ENCODE measurements around the gene CENPK. TPM values are rescaled to one million over a fixed set of nuclear protein-coding genes. Genes with fewer than 3 reads are reported as not detected.

Gene CENPK
- polyA plus RNA-seq, 1 donor (not counting 4 experiments of a cell fraction or from before 2014, with no cell fraction given) = 15.4 TPM

DNA sequence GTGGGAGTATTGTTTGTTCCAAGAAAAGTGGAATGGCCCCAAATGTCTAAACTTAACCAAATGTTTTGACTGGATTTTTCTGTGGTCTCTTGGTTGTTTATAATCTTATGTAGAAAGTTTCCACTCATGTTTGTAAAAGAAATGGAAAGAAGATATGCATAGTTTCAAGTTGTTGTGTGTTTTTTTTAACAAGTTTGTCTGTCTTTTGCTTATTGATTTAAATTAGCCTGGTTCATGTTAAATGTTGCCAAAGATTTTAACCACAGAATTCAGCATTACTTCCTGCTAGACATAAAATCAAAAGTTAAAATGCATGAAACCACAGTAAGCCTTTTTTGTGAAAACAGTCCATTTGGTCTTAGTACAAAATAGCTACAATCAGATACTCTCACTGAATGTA is 14.2 kb upstream of the CENPK start:
- Histone ChIP-seq H3K27ac (ENCODE audit: control insufficient read depth, insufficient read depth, low read length) (no peak overlapping the region), H3K36me3 (ENCODE audit: control insufficient read depth in 2 of 2, extremely low read depth in 1 of 2, insufficient read depth in 2 of 2, low read length in 2 of 2) (peaks cover 9 to 10% of the 10 kb centered on the region in 2 experiments), H3K9me1 (ENCODE audit: control insufficient read depth, extremely low read depth, insufficient read depth, low read length) (no peaks in the 10 kb centered on the region), H3K4me2 (ENCODE audit: control insufficient read depth, extremely low read depth, insufficient read depth, low read depth, low read length) (no peak overlapping the region), H3K9ac (ENCODE audit: control insufficient read depth, extremely low read depth, insufficient read depth, low read length) (no peak overlapping the region), H3K4me3 (ENCODE audit: control insufficient read depth in 2 of 3, extremely low read depth in 1 of 3, insufficient read depth in 2 of 3, low read depth in 1 of 3, low read length in 3 of 3) (no peak overlapping the region), H3K4me1 (ENCODE audit: control insufficient read depth, extremely low read depth, insufficient read depth, low read length) (no peaks in the 10 kb centered on the region), H3K9me3 (ENCODE audit: control insufficient read depth, low read depth, low read length) (no peaks in the 10 kb centered on the region), H2AFZ (ENCODE audit: control insufficient read depth, low read length) (no peak overlapping the region), H4K20me1 (ENCODE audit: control insufficient read depth, extremely low read depth, insufficient read depth, low read length) (no peaks in the 10 kb centered on the region), H3K79me2 (ENCODE audit: control insufficient read depth, insufficient read depth, low read length) (no peaks in the 10 kb centered on the region), H3K27me3 (ENCODE audit: control insufficient read depth, extremely low read depth, insufficient read depth, low read length) (no peaks in the 10 kb centered on the region)
- FAIRE-seq (no peak), DNase-seq (ENCODE audit: low read depth, low spot score) (no peak)
- no peak for TF ChIP-seq EZH2 (IDR thresholded peaks at IDR 0.05; ENCODE audit: low read length)
- TF ChIP-seq, protein P1, sequence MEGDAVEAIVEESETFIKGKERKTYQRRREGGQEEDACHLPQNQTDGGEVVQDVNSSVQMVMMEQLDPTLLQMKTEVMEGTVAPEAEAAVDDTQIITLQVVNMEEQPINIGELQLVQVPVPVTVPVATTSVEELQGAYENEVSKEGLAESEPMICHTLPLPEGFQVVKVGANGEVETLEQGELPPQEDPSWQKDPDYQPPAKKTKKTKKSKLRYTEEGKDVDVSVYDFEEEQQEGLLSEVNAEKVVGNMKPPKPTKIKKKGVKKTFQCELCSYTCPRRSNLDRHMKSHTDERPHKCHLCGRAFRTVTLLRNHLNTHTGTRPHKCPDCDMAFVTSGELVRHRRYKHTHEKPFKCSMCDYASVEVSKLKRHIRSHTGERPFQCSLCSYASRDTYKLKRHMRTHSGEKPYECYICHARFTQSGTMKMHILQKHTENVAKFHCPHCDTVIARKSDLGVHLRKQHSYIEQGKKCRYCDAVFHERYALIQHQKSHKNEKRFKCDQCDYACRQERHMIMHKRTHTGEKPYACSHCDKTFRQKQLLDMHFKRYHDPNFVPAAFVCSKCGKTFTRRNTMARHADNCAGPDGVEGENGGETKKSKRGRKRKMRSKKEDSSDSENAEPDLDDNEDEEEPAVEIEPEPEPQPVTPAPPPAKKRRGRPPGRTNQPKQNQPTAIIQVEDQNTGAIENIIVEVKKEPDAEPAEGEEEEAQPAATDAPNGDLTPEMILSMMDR (optimal IDR thresholded peaks at IDR 0.05 in 1 of 3, IDR thresholded peaks at IDR 0.05 in 1 of 3, conservative IDR thresholded peaks at IDR 0.05 in 1 of 3; ENCODE audit: extremely low read depth in 1 of 3, insufficient read depth in 2 of 3, low read length in 3 of 3) = no peak
- dilution Hi-C loops (cut with MboI; ENCODE audit: extremely low pct_ligation_motif_present, low sequenced_read_pairs) = no loop called here

DNA sequence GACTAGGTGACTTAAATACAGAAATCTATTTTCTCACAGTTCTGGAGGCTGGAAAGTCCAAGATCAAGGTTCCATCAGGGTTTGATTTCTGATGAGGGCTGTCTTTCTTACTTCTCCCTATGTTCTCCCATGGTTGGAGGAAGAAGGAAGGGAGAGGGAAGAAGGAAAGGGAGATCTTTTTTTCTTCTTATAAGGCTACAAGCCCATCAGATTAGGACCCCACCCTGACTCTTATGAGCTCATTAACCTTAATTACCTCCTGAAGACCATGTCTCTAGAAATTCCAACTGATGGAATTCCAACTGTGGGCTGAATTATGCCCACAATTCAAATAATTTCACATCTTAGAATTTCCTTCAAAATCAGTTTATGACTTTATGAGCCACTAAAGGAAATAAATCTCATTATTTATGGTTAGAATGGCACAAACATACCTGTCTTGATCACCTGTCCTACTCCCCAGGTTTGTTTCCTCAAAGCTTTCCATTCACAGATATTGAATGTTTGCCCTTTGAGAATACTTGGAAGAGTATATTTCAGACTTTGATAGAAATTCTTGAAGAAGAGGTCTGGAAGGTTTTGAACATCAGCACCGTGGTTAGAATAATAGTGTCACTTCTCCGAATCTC is 7.7 kb upstream of the CENPK start:
- Histone ChIP-seq H3K36me3 (ENCODE audit: control insufficient read depth in 2 of 2, extremely low read depth in 1 of 2, insufficient read depth in 2 of 2, low read length in 2 of 2) (peaks cover 8 to 10% of the 10 kb centered on the region in 2 experiments), H3K9ac (ENCODE audit: control insufficient read depth, extremely low read depth, insufficient read depth, low read length) (no peak overlapping the region), H3K4me3 (ENCODE audit: control insufficient read depth in 2 of 3, extremely low read depth in 1 of 3, insufficient read depth in 2 of 3, low read depth in 1 of 3, low read length in 3 of 3) (no peak overlapping the region), H4K20me1 (ENCODE audit: control insufficient read depth, extremely low read depth, insufficient read depth, low read length) (no peaks in the 10 kb centered on the region), H3K9me1 (ENCODE audit: control insufficient read depth, extremely low read depth, insufficient read depth, low read length) (no peaks in the 10 kb centered on the region), H2AFZ (ENCODE audit: control insufficient read depth, low read length) (no peak overlapping the region), H3K27me3 (ENCODE audit: control insufficient read depth, extremely low read depth, insufficient read depth, low read length) (no peaks in the 10 kb centered on the region), H3K27ac (ENCODE audit: control insufficient read depth, insufficient read depth, low read length) (no peak overlapping the region), H3K9me3 (ENCODE audit: control insufficient read depth, low read depth, low read length) (no peaks in the 10 kb centered on the region), H3K4me2 (ENCODE audit: control insufficient read depth, extremely low read depth, insufficient read depth, low read depth, low read length) (no peak overlapping the region), H3K79me2 (ENCODE audit: control insufficient read depth, insufficient read depth, low read length) (peaks cover 10% of the 10 kb centered on the region), H3K4me1 (ENCODE audit: control insufficient read depth, extremely low read depth, insufficient read depth, low read length) (no peaks in the 10 kb centered on the region)
- DNase-seq (ENCODE audit: low read depth, low spot score) (no peak), FAIRE-seq (no peak)
- no peak for TF ChIP-seq EZH2 (IDR thresholded peaks at IDR 0.05; ENCODE audit: low read length)
- TF ChIP-seq, protein P1 (optimal IDR thresholded peaks at IDR 0.05 in 1 of 3, IDR thresholded peaks at IDR 0.05 in 1 of 3, conservative IDR thresholded peaks at IDR 0.05 in 1 of 3; ENCODE audit: extremely low read depth in 1 of 3, insufficient read depth in 2 of 3, low read length in 3 of 3) = no peak
- dilution Hi-C loops (cut with MboI; ENCODE audit: extremely low pct_ligation_motif_present, low sequenced_read_pairs) = no loop called here

Data from keratinocyte (primary cell).